Esophagus squamous epithelium (tissue), 4 donors: Measurements from ENCODE around the gene ITPR2.

ENCODE experiments used
- CTCF ChIP-seq, 6 experiments: fragments of 450-650 bp in 4 of 6; fragments of 200-600 bp in 2 of 6; sonication (generic) in 2 of 6; IDR thresholded peaks; one replicate each; pipeline ENCODE4 v1.5.1; 2016 to 2019; ENCODE audit warnings: antibody characterized with exemption in 6 of 6, mild to moderate bottlenecking in 4 of 6, moderate library complexity in 4 of 6
- POLR2A ChIP-seq, 4 donors: fragments of 450-650 bp; IDR thresholded peaks; one replicate each; pipeline ENCODE4 v1.6.1; 2017; ENCODE audit warnings: antibody characterized with exemption in 4 of 4, mild to moderate bottlenecking in 4 of 4, moderate library complexity in 3 of 4

DNA sequence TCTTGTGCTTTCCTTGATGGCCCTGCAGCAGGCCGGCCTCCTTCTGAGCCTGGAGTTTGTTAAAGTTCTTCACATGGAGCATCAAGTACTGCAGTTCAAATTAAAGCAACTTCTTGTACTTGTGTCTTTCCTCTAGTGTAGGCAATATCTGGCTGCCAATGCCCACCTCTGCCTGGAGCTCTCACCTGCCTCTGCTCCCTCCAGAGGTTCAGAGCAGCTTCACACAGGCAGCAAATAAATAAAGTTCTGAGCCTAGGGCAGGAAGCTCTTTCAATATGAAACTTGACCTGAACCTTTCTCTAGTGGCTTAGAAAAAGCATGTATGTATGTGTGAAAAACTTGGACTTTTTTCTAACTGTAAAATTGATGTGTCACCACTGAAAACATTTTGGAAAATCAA is 65.9 kb downstream of the ITPR2 start:
- TF ChIP-seq CTCF (IDR thresholded peaks at IDR 0.05) (no peak), POLR2A (IDR thresholded peaks at IDR 0.05) (no peak)
